SK-N-SH treated with all-trans-retinoic acid at 6 μM for 48 hours (cell line): ENCODE measurements around the gene LANCL2.

ENCODE experiments used
- BACH2 ChIP-seq: fragments of 250-450 bp; sonication (Bioruptor Pico); IDR thresholded peaks from 2 replicates; pipeline ENCODE4 v1.9.0; 2021; ENCODE audit warnings: mild to moderate bottlenecking, borderline replicate concordance
- ESRRG ChIP-seq: fragments of 250-450 bp; sonication (Bioruptor Pico); IDR thresholded peaks from 2 replicates; pipeline ENCODE4 v1.6.1; 2021; ENCODE audit warnings: mild to moderate bottlenecking
- PATZ1 ChIP-seq: fragments of 250-450 bp; sonication (Bioruptor Pico); IDR thresholded peaks from 2 replicates; pipeline ENCODE4 v1.8.0; 2020; ENCODE audit warnings: mild to moderate bottlenecking, moderate library complexity, borderline replicate concordance
- TCF4 ChIP-seq: fragments of 250-450 bp; sonication (Bioruptor Pico); IDR thresholded peaks from 2 replicates; pipeline ENCODE4 v1.8.0; 2021; ENCODE audit warnings: mild to moderate bottlenecking, moderate library complexity, borderline replicate concordance
- ZFP3 ChIP-seq: fragments of 250-450 bp; sonication (Bioruptor Pico); IDR thresholded peaks from 2 replicates; pipeline ENCODE4 v1.5.0; 2020; ENCODE audit warnings: mild to moderate bottlenecking, moderate library complexity
- ZFP30 ChIP-seq: fragments of 450-650 bp; formaldehyde crosslinking; IDR thresholded peaks from 2 replicates; pipeline ENCODE4 v1.5.0; 2022; ENCODE audit warnings: mild to moderate bottlenecking, moderate library complexity

GRCh38 chr7:55469721-55470120 lies 104.6 kb downstream of the LANCL2 start:
- TF ChIP-seq ESRRG (CRISPR knock-in tag) (no peak), ZFP3 (CRISPR knock-in tag) (no peak), PATZ1 (CRISPR knock-in tag) (no peak), TCF4 (CRISPR knock-in tag) (no peak), BACH2 (CRISPR knock-in tag) (no peak), ZFP30 (no peak)
